K562 (cell line): ENCODE data around the gene LTA4H. TPM values are rescaled to one million over a fixed set of nuclear protein-coding genes. Genes with fewer than 3 reads are reported as not detected.

ENCODE experiments used
- ATAC-seq: fragments of 200-7000 bp; cut with Tn5 transposase; 3 replicates; pipeline ENCODE4 v1.9.1; 2020; ENCODE audit warnings: moderate library complexity
- BruUV-seq: library from RNA; stranded (reverse); fragments of 400-500 nt; replicated peaks from 2 replicates; lab custom pipeline; 2021; lab: Mats Ljungman, UMichigan
- CTCF ChIA-PET: fragments of 300-600 bp; formaldehyde crosslinking; extraction: SDS; loops from one replicate; lab custom pipeline; 2021; ENCODE audit warnings: low intra/inter-chr PET ratio; lab: Yijun Ruan, JAX
- POLR2A ChIA-PET: fragments of 300-600, 350-650 bp; sonication (Branson Sonifier 250); formaldehyde crosslinking; extraction: SDS; loops from one replicate; lab custom pipeline; 2021; ENCODE audit warnings: antibody characterized with exemption, inconsistent platforms; lab: Yijun Ruan, JAX
- DNase-seq, 4 experiments: peaks; one replicate each; pipeline versions ENCODE4 v3.0.0 to v3.0.0-alpha.2; 2011 to 2018; ENCODE audit warnings: low spot score in 3 of 4, mixed read lengths in 3 of 4; ENCODE audit errors: extremely low read depth in 1 of 4
- FAIRE-seq: peaks from 2 replicates; lab custom pipeline; 2011; peaks lifted over from hg19 to GRCh38; lab: Jason Lieb, UNC
- H2AFZ ChIP-seq: 2 replicates; pipeline ENCODE4 v1.6.0; 2011; ENCODE audit warnings: low read depth, low read length, control low read depth, inconsistent platforms
- H3K27ac ChIP-seq: fragments of 200-600 bp; 3 replicates; pipeline ENCODE4 v1.8.0; 2011; ENCODE audit warnings: low read depth, mild to moderate bottlenecking, control low read depth, inconsistent platforms, low read length, moderate library complexity, mixed read lengths; ENCODE audit errors: extremely low read depth
- H3K27me3 ChIP-seq, 2 experiments: fragments of 300-600 bp in 1 of 2; 2 replicates in 1 of 2; 3 replicates in 1 of 2; pipeline versions ENCODE4 v1.6.0 to v1.8.0; 2011; ENCODE audit warnings: inconsistent platforms in 2 of 2, low read length in 2 of 2, mild to moderate bottlenecking in 1 of 2, mixed read lengths in 1 of 2, moderate library complexity in 1 of 2; ENCODE audit not compliant: control insufficient read depth in 2 of 2, insufficient read depth in 2 of 2
- H3K36me3 ChIP-seq: fragments of 300-600 bp; 3 replicates; pipeline ENCODE4 v1.8.0; 2011; ENCODE audit warnings: mild to moderate bottlenecking, low read length, inconsistent platforms; ENCODE audit not compliant: control insufficient read depth, insufficient read depth
- H3K4me1 ChIP-seq, 2 experiments: fragments of 200-600 bp in 1 of 2; replicated peaks in 1 of 2; 2 replicates in 1 of 2; 3 replicates in 1 of 2; pipeline versions ENCODE4 v1.5.1 to v1.8.0; 2011; ENCODE audit warnings: inconsistent platforms in 2 of 2, low read length in 2 of 2, mild to moderate bottlenecking in 1 of 2, mixed read lengths in 1 of 2, moderate library complexity in 1 of 2; ENCODE audit not compliant: control insufficient read depth in 2 of 2, insufficient read depth in 2 of 2
- H3K4me2 ChIP-seq: 2 replicates; pipeline ENCODE4 v1.6.1; 2011; ENCODE audit warnings: low read length, control low read depth, inconsistent platforms, mixed read lengths; ENCODE audit not compliant: insufficient read depth
- H3K4me3 ChIP-seq: fragments of 200-600 bp; sonication (generic), shearing (Covaris generic); 2 replicates; pipeline ENCODE4 v1.5.1; 2016; ENCODE audit warnings: control low read depth, inconsistent platforms
- H3K79me2 ChIP-seq: fragments of 200-600 bp; 3 replicates; pipeline ENCODE4 v1.8.0; 2011; ENCODE audit warnings: low read length, inconsistent platforms; ENCODE audit not compliant: control insufficient read depth, insufficient read depth
- H3K9ac ChIP-seq, 2 experiments: 2 replicates each; pipeline versions ENCODE4 v1.6.0 to v1.6.1; 2011; ENCODE audit warnings: low read depth in 2 of 2, low read length in 2 of 2, control low read depth in 1 of 2, inconsistent platforms in 1 of 2, mild to moderate bottlenecking in 1 of 2, mixed read lengths in 1 of 2; ENCODE audit not compliant: insufficient read depth in 1 of 2
- H3K9me1 ChIP-seq: one replicate; pipeline ENCODE4 v1.6.0; 2011; ENCODE audit warnings: inconsistent platforms, mild to moderate bottlenecking, low read length, moderate library complexity; ENCODE audit not compliant: control insufficient read depth, insufficient read depth
- H3K9me3 ChIP-seq: replicated peaks from 2 replicates; pipeline ENCODE4 v1.5.1; 2011; ENCODE audit warnings: low read depth, low read length, inconsistent platforms; ENCODE audit not compliant: control insufficient read depth, insufficient read depth
- H4K20me1 ChIP-seq: replicated peaks from 2 replicates; pipeline ENCODE4 v1.6.1; 2011; ENCODE audit warnings: low read length, inconsistent platforms, mixed read lengths; ENCODE audit not compliant: control insufficient read depth, insufficient read depth
- BCL6 ChIP-seq: fragments of 250-450 bp; sonication (Bioruptor Pico); IDR thresholded peaks from 2 replicates; pipeline ENCODE4 v1.4.0; 2020
- DACH1 ChIP-seq: fragments of 450-650 bp; IDR thresholded peaks from 2 replicates; pipeline ENCODE4 v1.6.1; 2018; ENCODE audit not compliant: partially characterized antibody
- HNRNPH1 ChIP-seq: fragments of 200-400 bp; formaldehyde crosslinking; optimal IDR thresholded peaks from 2 replicates; pipeline ENCODE3; 2017; ENCODE audit warnings: low read depth, mild to moderate bottlenecking, low read length, moderate library complexity
- HNRNPK ChIP-seq: fragments of 200-400 bp; formaldehyde crosslinking; IDR thresholded peaks from one replicate; pipeline ENCODE4 v1.6.1; 2018; ENCODE audit warnings: mild to moderate bottlenecking, low read depth, low read length; ENCODE audit not compliant: poor library complexity, severe bottlenecking
- KLF6 ChIP-seq: fragments of 250-450 bp; sonication (Bioruptor Pico); IDR thresholded peaks from 2 replicates; pipeline ENCODE4 v1.4.0; 2020; ENCODE audit warnings: mild to moderate bottlenecking, moderate library complexity, borderline replicate concordance
- MEF2D ChIP-seq: conservative IDR thresholded peaks from 2 replicates; pipeline ENCODE4 v1.6.1; 2016; ENCODE audit warnings: low read depth, missing genetic modification characterization, missing compliant biosample characterization
- NRF1 ChIP-seq, 2 experiments: fragments of 450-650 bp; IDR thresholded peaks in 1 of 2; conservative IDR thresholded peaks in 1 of 2; 2 replicates each; pipeline ENCODE4 v1.6.1; 2014; ENCODE audit warnings: mild to moderate bottlenecking in 2 of 2
- PML ChIP-seq: IDR thresholded peaks from 2 replicates; pipeline ENCODE4 v1.6.1; 2012; ENCODE audit warnings: low read length, inconsistent platforms
- RAD21 ChIP-seq, 2 experiments: fragments of 250-450 bp in 1 of 2; fragments of 450-650 bp in 1 of 2; sonication (Bioruptor Pico) in 1 of 2; formaldehyde crosslinking in 1 of 2; IDR thresholded peaks in 1 of 2; conservative IDR thresholded peaks in 1 of 2; 2 replicates each; pipeline versions ENCODE4 v1.4.0 to v1.8.0; 2020 to 2022; ENCODE audit warnings: mild to moderate bottlenecking in 2 of 2, moderate library complexity in 1 of 2
- RAD51 ChIP-seq: fragments of 450-650 bp; IDR thresholded peaks from 2 replicates; pipeline ENCODE4 v1.7.1; 2016; ENCODE audit warnings: low read depth, mild to moderate bottlenecking, borderline replicate concordance
- SRSF9 ChIP-seq: fragments of 200-400 bp; formaldehyde crosslinking; IDR thresholded peaks from 2 replicates; pipeline ENCODE4 v1.6.1; 2017; ENCODE audit warnings: low read depth, low read length, borderline replicate concordance
- TAL1 ChIP-seq: fragments of 450-650 bp; IDR thresholded peaks from 2 replicates; pipeline ENCODE4 v1.6.1; 2016; ENCODE audit warnings: mild to moderate bottlenecking
- ZFX ChIP-seq: sonication (generic); formaldehyde crosslinking; IDR thresholded peaks from 2 replicates; pipeline ENCODE4 v1.8.0; 2022; ENCODE audit warnings: mild to moderate bottlenecking, missing genetic modification reagents, moderate library complexity
- ZNF668 ChIP-seq: fragments of 250-450 bp; sonication (Bioruptor Pico); IDR thresholded peaks from 2 replicates; pipeline ENCODE4 v1.8.0; 2022; ENCODE audit warnings: mild to moderate bottlenecking, inconsistent platforms
- ZNF76 ChIP-seq: fragments of 250-450 bp; sonication (Bioruptor Pico); IDR thresholded peaks from 2 replicates; pipeline ENCODE4 v1.4.0; 2020; ENCODE audit warnings: mild to moderate bottlenecking, moderate library complexity, borderline replicate concordance
- whole genome bisulfite sequencing: fragments of 100-300 bp; shearing (Covaris generic); methylation state at CpG from one replicate; pipeline ENCODE4 v1.1.6; 2016; ENCODE audit warnings: low coverage, mixed read lengths; ENCODE audit not compliant: insufficient coverage; ENCODE audit errors: missing lambda C conversion rate; 5-methylcytosine and 5-hydroxymethylcytosine counted together
- in situ Hi-C: fragments of 300-500 bp; cut with MboI; formaldehyde crosslinking; loops from 4 replicates; pipeline ENCODE4 v1.15.0; 2018; ENCODE audit warnings: inconsistent platforms, mixed read lengths
- intact Hi-C: fragments of 100-400 bp; cut with micrococcal nuclease; formaldehyde crosslinking; loops from 2 replicates; pipeline ENCODE4 v1.14.2; 2022
- polyA plus RNA-seq, 8 experiments: library from polyadenylated mRNA; depleted of rRNA in 4 of 8; stranded (reverse) in 5 of 8; unstranded in 3 of 8; fragments of >200 nt; fragmentation: Nextera tagmentation in 2 of 8; fragmentation: Illumina TruSeq in 1 of 8; extraction: Ambion mirVana in 2 of 8; extraction: Trizol in 1 of 8; gene quantifications; 2 replicates each; pipeline versions ENCODE4 v1.2.1 to v1.2.3, GENCODE V29; 2011 to 2014; ENCODE audit warnings: inconsistent platforms in 1 of 8, missing spikeins in 1 of 8
- total RNA-seq, 7 experiments: library from RNA; depleted of rRNA in 6 of 7; stranded (reverse); fragments of >200 nt in 6 of 7; fragmentation: Illumina TruSeq in 2 of 7; extraction: Trizol in 2 of 7; gene quantifications; 2 replicates each; pipeline versions ENCODE4 v1.2.1 to v1.2.3, GENCODE V29; 2011 to 2021; ENCODE audit warnings: low replicate concordance in 1 of 7
- TF ChIP-seq, protein P1 (sequence below), 3 experiments: IDR thresholded peaks in 2 of 3; conservative IDR thresholded peaks in 1 of 3; 2 replicates each; pipeline ENCODE4 v1.5.1; 2011 to 2012; ENCODE audit warnings: low read length in 3 of 3, mild to moderate bottlenecking in 3 of 3, control low read depth in 2 of 3, improper control_type of control experiment in 1 of 3, inconsistent platforms in 1 of 3, low read depth in 1 of 3, mixed read lengths in 1 of 3, moderate library complexity in 1 of 3; ENCODE audit not compliant: insufficient read depth in 2 of 3

Gene LTA4H
- total and polyA plus RNA-seq, 9 of the 15 experiments (the other 6 are each of a cell fraction or from before 2014, with no cell fraction given), result 25.2 to 58.1 (median 40.5) TPM

DNA sequence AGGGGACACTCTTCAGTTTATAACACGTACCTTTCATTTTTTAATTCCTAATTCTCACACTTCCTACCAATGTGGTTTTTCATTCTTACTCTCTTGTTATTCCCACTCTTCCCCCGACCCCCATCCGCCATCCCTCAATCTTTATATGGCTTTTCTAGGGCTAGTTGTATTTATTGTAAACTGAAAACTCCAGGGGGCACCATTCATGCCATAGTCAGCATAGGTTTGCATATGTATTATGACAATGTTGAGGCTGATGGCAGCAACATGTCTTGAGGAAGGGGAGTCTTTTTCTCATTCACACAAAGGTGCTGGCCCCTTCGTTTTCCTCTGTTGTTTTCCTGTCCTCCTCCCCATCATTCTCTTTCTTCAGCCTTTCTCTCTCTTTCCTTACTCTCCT lies 27.7 kb upstream of the LTA4H start:
- no TSS peak for BruUV-seq
- H3K9me3 ChIP-seq, result no peaks in the 10 kb centered on the region
- H3K36me3 ChIP-seq, result no peaks in the 10 kb centered on the region
- intact Hi-C loops, result loop anchor here (2.0 to 5.0 kb wide), 2 partner anchors 70 to 339 kb away; partner anchors contain the start of gene CDK17
- CTCF ChIA-PET, result interaction anchor here (2.3 to 2.8 kb wide), 2 partner anchors 152 to 453 kb away, joined by 24 to 33 read pairs; no protein-coding TSS in a partner anchor
- DNase-seq, result no peak
- no peak overlapping the region for H3K9ac ChIP-seq
- no peak overlapping the region for H2AFZ ChIP-seq
- H3K27ac ChIP-seq, result no peak overlapping the region
- WGBS, result 9% methylated on average over 4 of the region's 4 CpGs
- in situ Hi-C loops, result loop anchor here (10.0 kb wide), 1 partner anchor 152 kb away; no protein-coding TSS in a partner anchor
- H3K4me3 ChIP-seq, result no peak overlapping the region
- TF ChIP-seq ZNF668 (no peak), BCL6 (CRISPR knock-in tag) (no peak), HNRNPK (no peak), HNRNPH1 (no peak), ZFX (CRISPR knock-in tag) (no peak), SRSF9 (no peak), KLF6 (CRISPR knock-in tag) (no peak), DACH1 (no peak), MEF2D (tag) (no peak), RAD21 (CRISPR knock-in tag; conservative IDR thresholded peaks at IDR 0.05 in 1 of 2, IDR thresholded peaks at IDR 0.05 in 1 of 2) (peak; percentile 14 to 51; a peak in 3 of 4 replicates), ZNF76 (CRISPR knock-in tag) (no peak), NRF1 (conservative IDR thresholded peaks at IDR 0.05 in 1 of 2, IDR thresholded peaks at IDR 0.05 in 1 of 2) (no peak), RAD51 (no peak), TAL1 (no peak), PML (no peak)
- TF ChIP-seq, protein P1, sequence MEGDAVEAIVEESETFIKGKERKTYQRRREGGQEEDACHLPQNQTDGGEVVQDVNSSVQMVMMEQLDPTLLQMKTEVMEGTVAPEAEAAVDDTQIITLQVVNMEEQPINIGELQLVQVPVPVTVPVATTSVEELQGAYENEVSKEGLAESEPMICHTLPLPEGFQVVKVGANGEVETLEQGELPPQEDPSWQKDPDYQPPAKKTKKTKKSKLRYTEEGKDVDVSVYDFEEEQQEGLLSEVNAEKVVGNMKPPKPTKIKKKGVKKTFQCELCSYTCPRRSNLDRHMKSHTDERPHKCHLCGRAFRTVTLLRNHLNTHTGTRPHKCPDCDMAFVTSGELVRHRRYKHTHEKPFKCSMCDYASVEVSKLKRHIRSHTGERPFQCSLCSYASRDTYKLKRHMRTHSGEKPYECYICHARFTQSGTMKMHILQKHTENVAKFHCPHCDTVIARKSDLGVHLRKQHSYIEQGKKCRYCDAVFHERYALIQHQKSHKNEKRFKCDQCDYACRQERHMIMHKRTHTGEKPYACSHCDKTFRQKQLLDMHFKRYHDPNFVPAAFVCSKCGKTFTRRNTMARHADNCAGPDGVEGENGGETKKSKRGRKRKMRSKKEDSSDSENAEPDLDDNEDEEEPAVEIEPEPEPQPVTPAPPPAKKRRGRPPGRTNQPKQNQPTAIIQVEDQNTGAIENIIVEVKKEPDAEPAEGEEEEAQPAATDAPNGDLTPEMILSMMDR (IDR thresholded peaks at IDR 0.05 in 2 of 3, conservative IDR thresholded peaks at IDR 0.05 in 1 of 3; ENCODE audit: insufficient read depth in 2 of 3, low read depth in 1 of 3, low read length in 3 of 3), result peak in 2 of 3 experiments; percentile 20 to 33; a peak in 2 of 6 replicates
- ATAC-seq, result 0 out of 3 replicates have a peak, but pooled peaks have one; percentile 46
- FAIRE-seq, result no peak
- no peak overlapping the region for H3K4me2 ChIP-seq
- H3K4me1 ChIP-seq, result no peaks in the 10 kb centered on the region
- POLR2A ChIA-PET, result no interaction called here
- H3K79me2 ChIP-seq, result no peaks in the 10 kb centered on the region
- no peaks in the 10 kb centered on the region for H3K9me1 ChIP-seq
- peaks cover 0 to 15% of the 10 kb centered on the region in 2 experiments; a peak in 3 of 5 replicates for H3K27me3 ChIP-seq
- no peaks in the 10 kb centered on the region for H4K20me1 ChIP-seq
